ELR (cell line): ENCODE results near the gene NEB.

Experiments
- DNase-seq: peaks from one replicate; pipeline ENCODE4 v3.0.0-alpha.2; 2015; ENCODE audit warnings: low read depth

Gene NEB

GRCh38 chr2:151691631-151692030, 42.6 kb downstream of the NEB start:
- no peak for DNase-seq

GRCh38 chr2:151688719-151689118, 45.6 kb downstream of the NEB start:
- DNase-seq: no peak

GRCh38 chr2:151682459-151683003, 51.7 kb downstream of the NEB start:
- DNase-seq: no peak

- no peak for DNase-seq
Measured at GRCh38 chr2:151681051-151681450, 53.2 kb downstream of the NEB start.

GRCh38 chr2:151679994-151680393, 54.3 kb downstream of the NEB start:
- DNase-seq: no peak

GRCh38 chr2:151678849-151679248, 55.4 kb downstream of the NEB start:
- DNase-seq: no peak

GRCh38 chr2:151673016-151673415, 61.3 kb downstream of the NEB start:
- DNase-seq: no peak

GRCh38 chr2:151672277-151672676, 62.0 kb downstream of the NEB start:
- DNase-seq: no peak

GRCh38 chr2:151670846-151671597, 63.3 kb downstream of the NEB start:
- DNase-seq: no peak

GRCh38 chr2:151670346-151670745, 63.9 kb downstream of the NEB start:
- DNase-seq: no peak

GRCh38 chr2:151669585-151670081, 64.6 kb downstream of the NEB start:
- DNase-seq: no peak

GRCh38 chr2:151668737-151669136, 65.5 kb downstream of the NEB start:
- DNase-seq: no peak

- DNase-seq: no peak
Measured at GRCh38 chr2:151665959-151666358, 68.3 kb downstream of the NEB start.

- no peak for DNase-seq
Measured at GRCh38 chr2:151664520-151664919, 69.8 kb downstream of the NEB start.

- no peak for DNase-seq
Measured at GRCh38 chr2:151661625-151662024, 72.7 kb downstream of the NEB start.

- DNase-seq: no peak
Measured at GRCh38 chr2:151658081-151658480, 76.2 kb downstream of the NEB start.

- DNase-seq: no peak
Measured at GRCh38 chr2:151657667-151658076, 76.6 kb downstream of the NEB start.

- no peak for DNase-seq
Measured at GRCh38 chr2:151655663-151656398, 78.4 kb downstream of the NEB start.

GRCh38 chr2:151654891-151655290, 79.4 kb downstream of the NEB start:
- no peak for DNase-seq

- DNase-seq: no peak
Measured at GRCh38 chr2:151654085-151654484, 80.2 kb downstream of the NEB start.

- DNase-seq: no peak
Measured at GRCh38 chr2:151651274-151651673, 83.0 kb downstream of the NEB start.

GRCh38 chr2:151650456-151650855, 83.8 kb downstream of the NEB start:
- no peak for DNase-seq

- DNase-seq: no peak
Measured at GRCh38 chr2:151649966-151650365, 84.3 kb downstream of the NEB start.
